ENCODE data around the gene ZNF792.

Gene ZNF792

DNA sequence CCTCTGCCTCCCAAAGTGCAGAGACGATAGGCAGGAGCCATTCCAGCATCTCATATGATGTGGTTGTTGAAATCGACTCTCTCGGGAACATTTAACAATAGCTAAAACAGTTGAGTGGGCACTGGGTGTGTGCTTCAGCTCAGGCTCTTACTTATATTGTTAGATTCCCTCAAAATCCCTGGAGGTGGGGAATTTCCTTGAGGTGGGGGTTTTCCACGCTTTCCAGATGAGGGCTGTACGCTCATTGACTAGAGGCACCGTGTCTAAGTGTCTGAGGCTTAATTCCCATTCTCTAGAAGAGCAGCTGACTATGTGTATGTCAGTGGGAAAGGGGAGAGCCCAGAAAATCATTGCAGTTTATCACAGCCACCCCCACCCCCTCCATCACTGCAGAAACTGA lies 25.3 kb upstream of the ZNF792 start:
- no peak for DNase-seq (ENCODE audit: low read depth)
- no peak overlapping the region for H3K4me3 ChIP-seq (ENCODE audit: low read depth, low read length)
- TF ChIP-seq CTCF (IDR thresholded peaks at IDR 0.05; ENCODE audit: control insufficient read depth, extremely low read depth, insufficient read depth) = no peak

DNA sequence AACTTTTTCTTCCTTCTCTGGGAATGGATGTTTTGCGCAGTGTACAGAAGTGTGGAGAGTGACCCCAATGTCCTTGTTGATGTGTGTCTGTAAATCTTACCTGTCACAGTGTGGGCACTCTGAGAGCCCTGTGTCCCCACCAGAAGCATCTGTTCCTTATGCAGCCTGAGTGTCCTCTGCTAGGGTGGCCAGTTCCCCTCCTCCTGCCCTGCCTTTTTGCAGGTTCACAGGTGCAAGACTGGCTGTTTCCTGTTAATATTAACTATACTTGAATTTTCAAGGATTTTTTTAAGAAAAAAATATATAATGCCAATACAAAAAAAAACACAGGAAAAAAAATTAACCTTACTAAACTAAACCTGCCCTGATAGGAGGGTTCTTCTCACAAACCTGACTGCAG lies 24.1 kb upstream of the ZNF792 start:
- no peak overlapping the region for H3K4me3 ChIP-seq (ENCODE audit: low read depth, low read length)
- no peak for DNase-seq (ENCODE audit: low read depth)
- TF ChIP-seq CTCF (IDR thresholded peaks at IDR 0.05; ENCODE audit: control insufficient read depth, extremely low read depth, insufficient read depth) = no peak

GRCh38 chr19:34985249-34986022 lies 21.4 kb upstream of the ZNF792 start:
- H3K4me3 ChIP-seq (ENCODE audit: low read depth, low read length) = no peak overlapping the region
- DNase-seq (ENCODE audit: low read depth) = peak; percentile 31
- no peak for TF ChIP-seq CTCF (IDR thresholded peaks at IDR 0.05; ENCODE audit: control insufficient read depth, extremely low read depth, insufficient read depth)

DNA sequence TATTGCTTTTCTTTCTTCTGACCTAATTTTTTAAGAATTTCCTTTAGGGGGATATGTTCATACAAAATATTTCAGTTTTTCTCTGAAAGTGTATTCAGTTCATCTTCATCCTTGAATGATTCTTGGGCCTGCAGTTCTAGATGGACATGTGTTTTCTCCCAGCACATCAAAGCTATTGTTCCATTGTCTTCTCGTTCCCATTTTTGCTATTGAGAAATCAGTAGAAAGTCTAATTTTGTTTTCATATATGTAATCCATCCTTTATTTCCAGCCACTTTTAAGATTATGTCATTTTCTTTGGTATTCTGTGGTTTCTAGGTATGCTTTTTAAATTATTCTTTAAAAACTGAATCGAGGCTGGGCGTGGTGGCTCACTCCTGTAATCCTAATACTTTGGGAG lies 20.3 kb upstream of the ZNF792 start:
- TF ChIP-seq CTCF (IDR thresholded peaks at IDR 0.05; ENCODE audit: control insufficient read depth, extremely low read depth, insufficient read depth) = no peak
- H3K4me3 ChIP-seq (ENCODE audit: low read depth, low read length) = no peak overlapping the region
- no peak for DNase-seq (ENCODE audit: low read depth)

DNA sequence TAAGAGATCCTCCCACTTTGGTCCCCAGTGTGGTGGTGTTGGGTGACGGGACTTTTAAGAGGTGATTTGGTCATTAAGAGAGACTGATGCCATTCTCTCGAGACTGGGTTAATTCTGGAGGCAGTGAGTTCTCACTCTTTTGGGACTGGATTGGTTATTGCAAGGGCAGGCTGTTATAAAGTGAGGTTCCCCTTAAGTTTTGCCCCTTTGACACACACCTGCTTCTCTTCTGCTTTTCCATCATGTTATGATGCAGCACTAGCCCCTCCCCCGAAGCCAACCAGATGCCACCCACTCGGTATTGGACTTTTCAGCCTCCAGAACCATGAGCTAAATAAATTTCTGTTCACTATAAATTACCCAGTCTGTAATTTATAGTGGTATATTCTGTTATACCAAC lies 19.8 kb upstream of the ZNF792 start:
- DNase-seq (ENCODE audit: low read depth) = no peak
- no peak for TF ChIP-seq CTCF (IDR thresholded peaks at IDR 0.05; ENCODE audit: control insufficient read depth, extremely low read depth, insufficient read depth)
- H3K4me3 ChIP-seq (ENCODE audit: low read depth, low read length) = no peak overlapping the region

- no peak for DNase-seq (ENCODE audit: low read depth)
- no peak for TF ChIP-seq CTCF (IDR thresholded peaks at IDR 0.05; ENCODE audit: control insufficient read depth, extremely low read depth, insufficient read depth)
- no peak overlapping the region for H3K4me3 ChIP-seq (ENCODE audit: low read depth, low read length)
Observed at GRCh38 chr19:34982275-34982674, 18.2 kb upstream of the ZNF792 start.
